ENCODE data around the gene LASP1.

Gene LASP1

GRCh38 chr17:38889745-38890409 is 20.0 kb downstream of the LASP1 start:
- DNase-seq, result no peak

DNA sequence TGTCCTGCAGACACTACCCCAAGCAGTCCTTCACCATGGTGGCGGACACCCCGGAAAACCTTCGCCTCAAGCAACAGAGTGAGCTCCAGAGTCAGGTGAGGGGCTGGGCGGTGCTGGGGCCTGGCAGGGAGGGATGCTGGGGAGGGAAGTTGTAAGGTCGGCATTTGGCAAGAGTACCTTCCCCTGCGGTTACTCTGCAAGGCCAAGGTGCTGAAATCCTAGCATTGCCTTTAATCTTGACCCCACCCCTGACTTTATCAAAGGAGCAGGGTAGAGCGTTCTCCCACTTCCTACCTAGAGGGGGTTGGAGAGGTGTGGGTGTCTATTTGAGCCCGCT is 20.5 kb downstream of the LASP1 start:
- DNase-seq, result no peak

- DNase-seq, result no peak
Measured at GRCh38 chr17:38891441-38891840, 21.6 kb downstream of the LASP1 start.

DNA sequence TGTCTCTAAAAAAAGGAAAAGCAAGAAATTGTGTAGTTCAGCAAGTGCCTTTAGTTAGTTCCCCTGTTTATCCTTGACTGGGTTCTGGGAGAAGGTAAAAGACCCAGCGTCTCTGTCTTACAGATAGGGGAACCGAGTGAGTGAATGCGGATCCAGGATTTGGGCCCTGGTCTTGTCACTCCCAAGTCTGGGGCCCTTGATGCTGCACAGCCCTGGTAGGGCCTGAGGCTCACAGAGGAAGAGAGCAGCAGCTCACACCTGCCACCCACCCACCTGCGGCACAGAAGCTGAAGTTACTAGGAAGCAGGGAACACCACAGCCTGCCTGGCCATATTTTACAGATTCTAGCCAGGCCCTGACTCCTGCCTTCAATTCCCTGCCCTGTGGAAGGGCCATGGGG is 22.2 kb downstream of the LASP1 start:
- DNase-seq, result no peak

- DNase-seq, result no peak
Measured at GRCh38 chr17:38892620-38893019, 22.8 kb downstream of the LASP1 start.

DNA sequence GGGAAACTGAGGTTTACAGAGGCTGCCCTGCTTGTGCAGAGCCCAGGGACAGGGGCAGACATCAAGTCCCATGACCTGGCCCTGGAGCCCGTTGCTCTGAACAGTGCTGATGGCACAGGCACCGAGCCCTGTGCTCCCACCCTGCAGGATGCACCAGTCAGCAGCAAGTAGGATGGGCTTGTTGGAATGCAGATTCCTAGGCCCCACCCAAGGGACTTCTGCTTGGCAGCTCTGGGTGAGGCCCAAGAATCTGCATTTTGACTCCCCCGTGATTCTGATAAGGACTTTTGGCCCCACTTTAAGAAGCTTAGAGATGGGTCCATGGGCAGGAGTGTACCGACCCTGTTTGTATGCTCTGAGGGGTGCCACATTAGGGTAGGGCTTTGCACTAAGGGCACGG is 23.3 kb downstream of the LASP1 start:
- no peak for DNase-seq

- peak; percentile 71 for DNase-seq
Measured at GRCh38 chr17:38893607-38894006, 23.7 kb downstream of the LASP1 start.

- DNase-seq, result no peak
Measured at GRCh38 chr17:38894276-38894675, 24.4 kb downstream of the LASP1 start.

- no peak for DNase-seq
Measured at GRCh38 chr17:38896346-38896954, 26.6 kb downstream of the LASP1 start.

DNA sequence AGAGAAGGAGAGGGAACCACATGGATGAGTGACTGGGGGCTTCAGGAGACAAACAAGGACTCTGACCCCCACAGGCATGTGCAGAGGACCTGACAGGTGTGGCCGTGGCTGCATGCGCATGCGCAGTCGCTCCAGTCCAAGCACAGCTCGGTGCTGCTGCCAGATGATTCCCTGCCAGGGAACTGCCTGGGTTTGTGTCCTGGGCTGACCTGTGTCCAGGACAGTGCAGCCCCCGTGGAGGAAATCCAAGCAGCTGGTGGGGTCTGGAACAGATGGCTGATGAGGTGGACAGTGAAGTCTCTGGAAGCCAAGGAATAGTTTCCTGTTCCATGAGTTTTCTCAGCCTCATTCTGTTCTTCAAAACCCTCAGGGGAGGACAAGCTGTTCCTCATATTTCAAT is 27.3 kb downstream of the LASP1 start:
- no peak for DNase-seq

DNA sequence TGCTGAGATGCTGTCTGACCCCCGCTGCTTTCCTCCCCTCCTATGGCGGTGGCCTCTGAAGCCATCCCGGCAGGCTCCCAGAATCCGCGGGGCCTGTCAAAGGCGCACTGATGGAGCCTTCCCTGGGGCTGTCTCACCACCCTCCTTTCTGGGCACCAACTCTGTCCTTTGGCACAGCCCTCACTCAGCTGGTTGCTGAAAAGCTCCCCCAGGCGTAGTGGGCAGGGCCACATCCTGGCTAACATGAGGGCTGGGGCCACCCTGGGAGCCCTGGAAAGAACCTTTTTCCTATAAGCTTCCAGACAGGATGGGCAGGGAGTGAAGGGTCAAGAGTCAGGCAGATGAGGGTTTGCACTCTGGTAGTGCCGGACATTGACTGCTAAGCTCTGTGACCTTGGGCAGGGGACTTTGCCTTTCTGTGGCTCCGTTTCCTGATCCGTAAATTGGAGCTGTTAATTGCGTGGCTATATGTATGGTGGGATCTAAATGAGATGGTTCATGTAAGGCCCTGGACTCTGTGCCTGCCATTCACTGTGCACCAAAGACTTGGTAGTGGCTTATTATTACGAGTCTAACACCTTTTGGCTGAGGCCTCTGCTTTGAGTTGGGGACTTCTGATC is 27.9 kb downstream of the LASP1 start:
- DNase-seq, result no peak

DNA sequence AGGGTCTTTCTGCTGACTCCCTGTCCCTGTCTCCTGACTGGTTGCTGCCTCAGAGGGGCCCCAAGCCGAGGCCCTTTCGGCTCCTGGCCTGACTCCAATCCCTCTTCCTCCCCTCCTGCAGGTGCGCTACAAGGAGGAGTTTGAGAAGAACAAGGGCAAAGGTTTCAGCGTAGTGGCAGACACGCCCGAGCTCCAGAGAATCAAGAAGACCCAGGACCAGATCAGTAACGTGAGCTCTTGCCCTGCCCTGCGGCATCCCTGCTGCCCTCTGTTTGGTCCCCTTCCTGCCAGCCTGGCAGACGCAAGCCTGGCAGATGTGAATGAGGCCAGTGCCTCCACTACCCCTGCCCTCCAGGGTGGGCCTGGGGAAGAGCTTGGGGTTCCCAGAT is 28.4 kb downstream of the LASP1 start:
- DNase-seq, result no peak

- DNase-seq, result peak; percentile 67
Measured at GRCh38 chr17:38898812-38899348, 29.0 kb downstream of the LASP1 start.

DNA sequence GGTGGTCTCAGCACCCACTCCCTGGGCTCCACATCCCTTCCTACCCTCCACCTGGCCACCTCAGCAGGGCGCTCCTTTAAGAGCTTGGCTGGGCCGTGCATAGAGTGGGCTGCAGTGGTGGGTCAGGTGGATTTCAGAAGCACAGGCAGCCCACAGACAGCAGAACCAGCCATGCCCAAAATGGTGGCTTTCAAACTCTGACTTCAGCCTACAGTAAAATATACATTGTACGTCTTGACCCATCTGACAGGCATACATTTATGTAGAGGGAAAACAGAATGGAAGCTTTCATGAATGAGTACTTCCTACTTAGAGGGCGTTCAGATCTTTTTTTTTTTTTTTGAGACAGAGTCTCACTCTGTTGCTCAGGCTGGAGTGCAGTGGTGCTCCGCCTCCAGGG is 29.6 kb downstream of the LASP1 start:
- peak; percentile 23 for DNase-seq

DNA sequence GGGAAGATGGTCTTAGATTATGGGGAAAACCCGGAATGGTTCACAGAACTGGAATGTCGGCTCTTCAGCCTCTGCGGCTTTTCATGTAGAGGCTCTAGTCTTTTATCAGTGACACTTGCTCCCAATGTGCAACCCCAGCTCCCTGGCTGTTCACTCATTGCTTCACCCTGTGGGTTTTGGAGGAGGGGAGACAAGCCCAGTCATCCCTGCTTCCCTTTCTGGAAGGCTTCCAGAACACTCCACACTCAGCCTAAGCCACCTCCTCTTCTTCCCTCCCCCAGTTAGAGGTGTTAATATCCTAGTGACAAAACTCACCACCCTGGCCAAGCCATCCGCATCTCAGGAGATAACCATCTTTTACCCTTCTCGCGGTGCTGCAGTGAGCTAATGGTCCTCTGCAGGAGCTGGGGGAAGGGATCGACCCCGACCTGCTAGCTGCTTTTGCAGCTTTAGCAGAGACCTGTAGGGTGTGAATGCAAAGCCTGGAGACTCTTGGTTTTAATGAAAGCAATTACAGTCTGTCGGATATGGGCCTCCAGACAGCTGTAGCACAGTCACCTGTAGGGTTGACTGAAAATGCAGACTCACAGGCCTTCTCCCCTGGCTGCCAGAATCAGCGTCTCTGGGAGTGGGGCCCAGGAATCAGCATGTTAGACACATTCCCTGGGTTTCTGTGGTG is 31.3 kb downstream of the LASP1 start:
- DNase-seq, result peak; percentile 89

DNA sequence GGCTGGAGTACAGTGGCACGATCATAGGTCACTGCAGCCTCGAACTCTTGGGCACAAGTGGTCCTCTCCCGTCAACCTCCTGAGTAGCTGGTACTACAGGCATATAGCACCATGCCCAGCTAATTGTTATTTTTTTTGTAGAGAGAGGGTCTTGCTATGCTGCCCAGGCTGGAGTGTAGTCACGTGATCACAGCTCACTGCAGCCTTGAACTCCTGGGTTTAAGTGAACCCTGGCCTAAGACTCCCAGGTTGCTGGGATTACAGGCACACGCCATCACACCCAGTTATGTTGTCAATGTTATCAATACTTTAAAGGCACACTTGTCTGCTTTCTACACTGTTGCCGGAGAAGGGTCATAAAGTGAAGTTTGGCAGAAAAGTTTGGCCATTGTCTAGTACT is 33.5 kb downstream of the LASP1 start:
- DNase-seq, result no peak

DNA sequence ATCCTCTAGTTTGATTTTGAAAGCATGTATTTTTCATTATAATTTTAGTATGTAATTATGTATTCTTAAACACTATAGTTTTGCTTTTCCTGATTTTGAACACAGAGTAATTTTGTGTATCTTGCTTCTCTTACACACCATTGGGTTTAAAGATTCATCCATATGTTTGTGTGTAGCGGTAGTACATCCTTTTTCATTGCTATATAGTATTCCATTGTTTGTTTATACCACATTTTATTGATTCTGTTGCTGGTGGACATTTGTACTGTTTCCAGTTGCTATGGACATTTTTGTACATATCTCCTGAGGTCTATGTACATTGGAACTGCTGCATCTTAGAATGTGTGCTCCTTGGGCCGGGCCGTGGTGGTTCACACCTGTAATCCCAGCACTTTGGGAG is 35.0 kb downstream of the LASP1 start:
- no peak for DNase-seq

GRCh38 chr17:38905375-38905774 is 35.5 kb downstream of the LASP1 start:
- no peak for DNase-seq

- peak; percentile 75 for DNase-seq
Measured at GRCh38 chr17:38906460-38907228, 36.8 kb downstream of the LASP1 start.

GRCh38 chr17:38907930-38908675 is 38.2 kb downstream of the LASP1 start:
- no peak for DNase-seq

DNA sequence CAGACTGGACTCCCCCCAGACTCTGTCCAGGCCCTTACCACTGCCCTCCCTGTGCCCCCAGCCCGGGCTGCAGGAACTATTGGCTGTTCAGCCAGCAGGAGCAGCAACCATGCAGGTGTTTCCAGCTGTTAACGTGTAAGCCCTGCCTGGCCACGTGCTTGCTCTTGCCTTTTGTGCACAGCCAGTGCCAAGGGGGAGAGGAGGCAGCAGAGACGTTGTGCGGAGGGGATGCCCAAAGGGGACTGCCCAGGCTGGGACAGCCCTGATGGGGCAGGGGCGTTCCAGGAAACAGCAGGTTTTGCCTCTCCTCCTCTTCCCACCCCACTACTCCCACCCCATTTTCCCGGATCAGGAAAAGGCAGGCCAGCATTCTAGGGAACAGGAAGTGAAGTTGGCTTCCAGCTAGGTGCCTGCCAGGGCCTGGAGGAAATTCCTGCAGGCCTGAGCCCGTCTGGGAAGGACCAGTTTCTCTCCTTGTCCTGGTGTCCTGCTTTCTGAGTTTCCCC is 38.9 kb downstream of the LASP1 start:
- no peak for DNase-seq

GRCh38 chr17:38910325-38910724 is 40.5 kb downstream of the LASP1 start:
- no peak for DNase-seq

Measured in inflammatory macrophage treated with lipopolysaccharide for 4 hours (primary cell).